ENCODE results near the gene DENND10.

DNA sequence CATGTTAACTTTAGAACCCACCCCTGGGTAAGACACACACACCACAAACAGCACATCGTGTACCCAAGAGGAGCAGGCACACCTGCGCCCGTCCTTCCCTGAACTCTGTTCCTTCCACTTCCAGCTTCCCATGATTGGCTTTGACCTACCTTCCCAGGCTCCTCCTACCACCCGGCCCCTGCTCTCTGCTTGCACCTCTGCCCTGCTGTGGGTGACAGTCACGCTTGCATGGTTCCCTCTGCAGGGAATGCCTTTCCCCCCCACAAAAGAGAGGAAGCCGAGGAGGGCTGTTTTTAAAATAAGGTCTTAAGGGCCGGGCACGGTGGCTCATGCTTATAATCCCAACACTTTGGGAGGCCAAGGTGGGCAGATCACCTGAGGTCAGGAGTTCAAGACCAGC is 45.2 kb downstream of the DENND10 start:
- TF ChIP-seq POLR2A (IDR thresholded peaks at IDR 0.05; ENCODE audit: low read depth, low read length): no peak
- TF ChIP-seq, protein P1, sequence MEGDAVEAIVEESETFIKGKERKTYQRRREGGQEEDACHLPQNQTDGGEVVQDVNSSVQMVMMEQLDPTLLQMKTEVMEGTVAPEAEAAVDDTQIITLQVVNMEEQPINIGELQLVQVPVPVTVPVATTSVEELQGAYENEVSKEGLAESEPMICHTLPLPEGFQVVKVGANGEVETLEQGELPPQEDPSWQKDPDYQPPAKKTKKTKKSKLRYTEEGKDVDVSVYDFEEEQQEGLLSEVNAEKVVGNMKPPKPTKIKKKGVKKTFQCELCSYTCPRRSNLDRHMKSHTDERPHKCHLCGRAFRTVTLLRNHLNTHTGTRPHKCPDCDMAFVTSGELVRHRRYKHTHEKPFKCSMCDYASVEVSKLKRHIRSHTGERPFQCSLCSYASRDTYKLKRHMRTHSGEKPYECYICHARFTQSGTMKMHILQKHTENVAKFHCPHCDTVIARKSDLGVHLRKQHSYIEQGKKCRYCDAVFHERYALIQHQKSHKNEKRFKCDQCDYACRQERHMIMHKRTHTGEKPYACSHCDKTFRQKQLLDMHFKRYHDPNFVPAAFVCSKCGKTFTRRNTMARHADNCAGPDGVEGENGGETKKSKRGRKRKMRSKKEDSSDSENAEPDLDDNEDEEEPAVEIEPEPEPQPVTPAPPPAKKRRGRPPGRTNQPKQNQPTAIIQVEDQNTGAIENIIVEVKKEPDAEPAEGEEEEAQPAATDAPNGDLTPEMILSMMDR (IDR thresholded peaks at IDR 0.05; ENCODE audit: extremely low read depth in 1 of 2, insufficient read depth in 1 of 2, low read depth in 1 of 2, low read length in 2 of 2): no peak
- TF ChIP-seq POLR2AphosphoS5 (IDR thresholded peaks at IDR 0.05; ENCODE audit: insufficient read depth, low read depth, low read length): no peak
